ENCODE results near the gene ZNF322.

ZNF322 gene

GRCh38 chr6:26588965-26589364, 70.6 kb downstream of the ZNF322 start:
- DNase-seq = no peak
